Subcutaneous abdominal adipose tissue (tissue), 5 donors: ENCODE data around the gene S1PR1.
A peak's percentile ranks its signal among the peaks of the same experiment; 100 is the strongest.

Experiments
- H3K27ac ChIP-seq: one replicate; pipeline ENCODE4 v1.7.0; 2013; ENCODE audit warnings: low read depth, mild to moderate bottlenecking, inconsistent platforms, low read length, moderate library complexity
- H3K27me3 ChIP-seq, 5 donors: one replicate each; pipeline ENCODE4 v1.7.0; 2013; ENCODE audit warnings: low read length in 5 of 5, inconsistent platforms in 1 of 5; ENCODE audit not compliant: control insufficient read depth in 5 of 5, insufficient read depth in 4 of 5
- H3K36me3 ChIP-seq, 5 donors: one replicate each; pipeline ENCODE4 v1.7.0; 2013; ENCODE audit warnings: low read length in 5 of 5; ENCODE audit not compliant: control insufficient read depth in 5 of 5, insufficient read depth in 5 of 5
- H3K4me1 ChIP-seq, 5 donors: one replicate each; pipeline ENCODE4 v1.7.0; 2013; ENCODE audit warnings: low read length in 5 of 5, mild to moderate bottlenecking in 3 of 5, moderate library complexity in 1 of 5; ENCODE audit not compliant: control insufficient read depth in 5 of 5, insufficient read depth in 5 of 5
- H3K4me3 ChIP-seq, 5 donors: one replicate each; pipeline ENCODE4 v1.7.0; 2013; ENCODE audit warnings: low read length in 5 of 5, low read depth in 1 of 5
- H3K9ac ChIP-seq, 5 donors: one replicate each; pipeline ENCODE4 v1.7.0; 2013; ENCODE audit warnings: low read length in 5 of 5, mild to moderate bottlenecking in 4 of 5, moderate library complexity in 3 of 5
- H3K9me3 ChIP-seq, 5 donors: one replicate each; pipeline ENCODE4 v1.7.0; 2013; ENCODE audit warnings: low read length in 5 of 5; ENCODE audit not compliant: control insufficient read depth in 5 of 5
- donor health status: healthy.
- donor health status: healthy.
- donor health status: healthy.
- donor health status: healthy.
- donor health status: healthy.

The S1PR1 gene

GRCh38 chr1:101243751-101244150 lies 6.9 kb downstream of the S1PR1 start:
- H3K4me3 ChIP-seq: no peak overlapping the region
- peaks cover 0 to 35% (median 0%) of the 10 kb centered on the region in 5 donors for H3K4me1 ChIP-seq
- H3K9ac ChIP-seq: no peak overlapping the region
- H3K27ac ChIP-seq: peak overlapping the region; percentile 45
- H3K9me3 ChIP-seq: no peaks in the 10 kb centered on the region
- no peaks in the 10 kb centered on the region for H3K27me3 ChIP-seq
- H3K36me3 ChIP-seq: peaks cover 4 to 24% (median 20%) of the 10 kb centered on the region in 5 donors

- peaks cover 0 to 33% (median 0%) of the 10 kb centered on the region in 5 donors for H3K4me1 ChIP-seq
- H3K4me3 ChIP-seq: no peak overlapping the region
- H3K27me3 ChIP-seq: no peaks in the 10 kb centered on the region
- peaks cover 2 to 13% (median 12%) of the 10 kb centered on the region in 5 donors for H3K36me3 ChIP-seq
- no peaks in the 10 kb centered on the region for H3K9me3 ChIP-seq
- H3K27ac ChIP-seq: no peak overlapping the region
- H3K9ac ChIP-seq: no peak overlapping the region
These were observed 8.0 kb downstream of the S1PR1 start for GRCh38 chr1:101244842-101245241.

GRCh38 chr1:101245246-101245927 lies 8.6 kb downstream of the S1PR1 start:
- peaks cover 0 to 12% (median 7%) of the 10 kb centered on the region in 5 donors for H3K36me3 ChIP-seq
- H3K4me3 ChIP-seq: no peak overlapping the region
- H3K27me3 ChIP-seq: no peaks in the 10 kb centered on the region
- peaks cover 0 to 35% (median 0%) of the 10 kb centered on the region in 5 donors for H3K4me1 ChIP-seq
- H3K27ac ChIP-seq: no peak overlapping the region
- H3K9me3 ChIP-seq: no peaks in the 10 kb centered on the region
- H3K9ac ChIP-seq: no peak overlapping the region

DNA sequence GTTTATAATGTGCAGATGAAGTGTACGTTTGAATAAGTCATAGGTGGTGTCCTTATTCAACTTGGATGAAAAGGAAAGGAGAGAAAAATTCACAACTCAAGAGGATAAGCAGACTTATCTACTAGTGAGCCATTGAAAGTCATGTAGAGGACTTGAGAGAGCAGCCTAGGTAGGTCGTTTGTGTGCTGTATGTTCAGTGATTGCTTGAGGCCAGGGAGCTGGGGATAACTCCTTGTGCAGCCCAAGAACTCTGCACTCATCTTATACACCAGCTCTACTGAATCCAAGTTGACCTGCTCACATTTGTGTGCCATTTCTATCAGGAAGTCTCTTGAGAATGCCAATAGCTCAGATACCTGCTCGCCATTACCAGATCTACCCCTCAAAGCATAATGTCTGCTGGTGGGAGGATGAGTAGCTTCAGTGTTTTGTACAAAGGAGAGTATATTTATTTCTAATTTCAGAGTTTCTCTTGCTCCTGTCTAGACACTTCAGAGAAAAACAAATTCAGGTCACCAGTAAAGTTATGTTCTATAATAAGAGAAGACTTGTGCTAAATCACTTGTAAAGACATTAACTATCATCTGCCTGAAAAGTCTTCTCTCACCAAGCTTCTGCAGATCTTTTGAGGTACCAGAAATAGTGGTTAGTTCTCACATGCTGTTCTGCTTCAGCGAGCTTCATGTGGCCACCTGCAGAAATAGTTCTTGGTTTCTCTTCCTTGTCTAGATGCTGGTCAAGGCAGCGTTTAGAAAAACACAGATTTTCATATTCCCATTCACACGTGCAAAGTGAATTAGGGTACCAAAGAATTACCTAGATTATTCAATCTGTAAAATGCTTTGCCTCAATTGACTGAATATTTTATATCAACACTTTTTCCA lies 10.8 kb downstream of the S1PR1 start:
- peaks cover 0 to under 1% (median 0%) of the 10 kb centered on the region in 5 donors for H3K36me3 ChIP-seq
- H3K4me3 ChIP-seq: no peak overlapping the region
- no peak overlapping the region for H3K27ac ChIP-seq
- H3K4me1 ChIP-seq: peaks cover 0 to 29% (median 0%) of the 10 kb centered on the region in 5 donors
- no peaks in the 10 kb centered on the region for H3K9me3 ChIP-seq
- H3K9ac ChIP-seq: no peak overlapping the region
- no peaks in the 10 kb centered on the region for H3K27me3 ChIP-seq

DNA sequence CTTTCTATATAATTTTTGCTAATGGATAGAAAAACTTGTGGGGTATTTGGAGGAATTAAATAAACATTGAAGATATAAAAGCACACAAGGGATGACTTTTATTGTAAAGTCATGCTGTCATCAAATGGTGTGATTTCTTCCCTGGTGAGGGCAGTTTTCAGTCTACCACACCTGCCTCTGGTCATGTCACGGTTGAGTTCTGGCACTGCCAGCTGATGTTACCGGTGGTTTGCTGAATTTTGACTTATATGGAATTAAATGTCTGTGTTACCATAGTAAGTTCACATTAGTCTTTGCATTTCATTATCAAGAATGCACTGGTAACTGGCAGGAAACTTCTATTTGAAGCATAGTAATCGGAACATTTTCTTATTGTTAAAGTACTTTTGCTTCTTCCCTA lies 13.4 kb downstream of the S1PR1 start:
- no peak overlapping the region for H3K4me3 ChIP-seq

GRCh38 chr1:101250656-101251272 lies 13.9 kb downstream of the S1PR1 start:
- Histone ChIP-seq H3K4me1 (peaks cover 0 to 20% (median 0%) of the 10 kb centered on the region in 5 donors), H3K27ac (peak overlapping the region; percentile 23), H3K9ac (peak overlapping the region in 1 of 5 donors; percentile 20), H3K4me3 (no peak overlapping the region), H3K36me3 (no peaks in the 10 kb centered on the region), H3K9me3 (no peaks in the 10 kb centered on the region), H3K27me3 (no peaks in the 10 kb centered on the region)

More for the DNA sequence above, 13.4 kb downstream of the S1PR1 start:
- Histone ChIP-seq H3K9ac (no peak overlapping the region), H3K9me3 (no peaks in the 10 kb centered on the region), H3K27ac (no peak overlapping the region), H3K36me3 (no peaks in the 10 kb centered on the region), H3K27me3 (no peaks in the 10 kb centered on the region), H3K4me1 (peaks cover 0 to 25% (median 0%) of the 10 kb centered on the region in 5 donors)

DNA sequence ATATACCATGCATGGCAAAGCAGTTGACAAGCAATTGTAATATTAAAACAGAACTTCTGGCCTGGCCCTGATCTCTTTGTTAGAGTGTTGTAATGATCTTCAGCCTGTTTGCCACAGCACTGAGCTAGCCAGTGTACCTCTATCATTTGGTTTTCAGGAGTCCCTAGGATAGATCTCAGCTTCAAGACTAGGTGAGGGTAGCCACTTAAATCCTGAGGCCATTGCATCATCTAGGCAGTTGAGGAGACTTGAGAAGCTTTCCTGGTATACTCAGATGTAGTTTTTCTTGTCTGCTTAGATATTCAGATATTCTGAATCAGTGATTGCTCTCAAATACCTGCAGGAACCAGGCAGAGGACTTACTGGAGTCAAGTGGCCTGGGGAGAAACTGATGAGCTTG lies 14.7 kb downstream of the S1PR1 start:
- H3K36me3 ChIP-seq: no peaks in the 10 kb centered on the region
- H3K4me1 ChIP-seq: peaks cover 0 to 13% (median 0%) of the 10 kb centered on the region in 5 donors
- H3K27ac ChIP-seq: peak overlapping the region; percentile 23

GRCh38 chr1:101253976-101254674 lies 17.3 kb downstream of the S1PR1 start:
- no peak overlapping the region for H3K4me3 ChIP-seq

More for the DNA sequence above, 14.7 kb downstream of the S1PR1 start:
- H3K27me3 ChIP-seq: no peaks in the 10 kb centered on the region
- H3K9ac ChIP-seq: no peak overlapping the region
- no peaks in the 10 kb centered on the region for H3K9me3 ChIP-seq
- H3K4me3 ChIP-seq: no peak overlapping the region

DNA sequence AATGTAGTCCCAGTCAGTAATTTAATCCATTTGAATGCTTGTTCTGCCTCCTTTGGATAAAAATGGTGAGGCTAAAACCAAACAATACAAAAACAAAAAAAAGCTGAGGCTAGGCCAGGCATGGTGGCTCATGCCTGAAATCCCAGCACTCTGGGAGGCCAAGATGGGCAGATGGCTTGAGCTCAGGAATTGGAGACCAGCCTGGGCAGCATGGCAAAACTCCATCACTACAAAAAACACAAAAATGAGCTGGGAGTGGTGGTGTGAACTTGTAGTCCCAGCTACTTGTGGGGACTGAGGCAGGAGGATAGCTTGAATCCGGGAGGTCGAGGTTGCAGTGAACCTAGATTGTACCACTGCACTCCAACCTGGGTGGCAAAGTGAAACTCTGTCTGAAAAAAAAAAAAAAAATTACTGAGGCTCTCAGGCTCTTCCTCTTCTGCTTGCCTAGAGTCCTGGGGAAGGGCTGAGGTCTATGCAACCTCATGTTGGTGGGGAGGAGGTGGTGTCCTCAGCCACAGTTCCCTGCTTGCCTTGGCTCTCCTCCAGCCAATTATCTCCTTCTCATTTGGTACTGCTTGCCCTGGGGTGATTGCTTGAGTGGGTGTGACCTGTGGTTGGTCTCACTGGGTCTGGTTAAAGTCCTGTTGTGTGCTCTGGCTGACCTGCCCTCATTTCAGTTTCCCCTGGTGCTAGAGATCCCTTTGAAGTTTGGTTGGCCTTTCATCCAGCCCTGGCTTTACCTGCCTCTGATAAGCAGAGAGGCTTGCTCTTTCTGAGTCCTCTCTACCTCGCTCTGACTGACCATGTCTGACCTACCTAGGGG lies 20.9 kb downstream of the S1PR1 start:
- no peak overlapping the region for H3K4me3 ChIP-seq
- no peak overlapping the region for H3K9ac ChIP-seq
- no peak overlapping the region for H3K27ac ChIP-seq
- H3K36me3 ChIP-seq: no peaks in the 10 kb centered on the region
- no peaks in the 10 kb centered on the region for H3K27me3 ChIP-seq
- H3K4me1 ChIP-seq: peaks cover 0 to 27% (median 3%) of the 10 kb centered on the region in 5 donors
- no peaks in the 10 kb centered on the region for H3K9me3 ChIP-seq

More at GRCh38 chr1:101253976-101254674, 17.3 kb downstream of the S1PR1 start:
- Histone ChIP-seq H3K36me3 (no peaks in the 10 kb centered on the region), H3K9ac (no peak overlapping the region), H3K27ac (no peak overlapping the region), H3K27me3 (no peaks in the 10 kb centered on the region), H3K4me1 (peaks cover 0 to 14% (median 3%) of the 10 kb centered on the region in 5 donors), H3K9me3 (no peaks in the 10 kb centered on the region)
